PC-3 (cell line): ENCODE data around the gene SCN2B. TPM values are rescaled to one million over a fixed set of nuclear protein-coding genes. Genes with fewer than 3 reads are reported as not detected.

Experiments
- ATAC-seq: fragments of 200-7000 bp; cut with Tn5 transposase; 2 replicates; pipeline ENCODE4 v1.9.1; 2020; ENCODE audit warnings: mild to moderate bottlenecking, moderate library complexity
- BruUV-seq: library from RNA; stranded (reverse); fragments of 400-500 nt; replicated peaks from 2 replicates; lab custom pipeline; 2021; lab: Mats Ljungman, UMichigan
- CTCF ChIA-PET: fragments of 300-600 bp; sonication (Branson Sonifier 250); formaldehyde crosslinking; loops from one replicate; lab custom pipeline; 2022; ENCODE audit warnings: antibody characterized with exemption; lab: Charles Lee
- POLR2A ChIA-PET: fragments of 300-600 bp; sonication (Branson Sonifier 250); formaldehyde crosslinking; loops from one replicate; lab custom pipeline; 2022; ENCODE audit warnings: antibody characterized with exemption; ENCODE audit not compliant: unreplicated experiment; lab: Charles Lee
- DNase-seq: peaks from one replicate; pipeline ENCODE4 v3.0.0-alpha.2; 2015
- H2AFZ ChIP-seq: fragments of 300-600 bp; sonication (generic); 2 replicates; pipeline ENCODE4 v1.6.0; 2016; ENCODE audit warnings: antibody characterized with exemption, low read length
- H3F3A ChIP-seq: fragments of 300-600 bp; sonication (generic); one replicate; pipeline ENCODE4 v1.6.0; 2017; ENCODE audit warnings: antibody characterized with exemption, low read length, control low read depth, mild to moderate bottlenecking; ENCODE audit not compliant: unreplicated experiment
- H3K27ac ChIP-seq: fragments of 300-600 bp; sonication (generic); 2 replicates; pipeline ENCODE4 v1.5.1; 2016; ENCODE audit warnings: mild to moderate bottlenecking, low read length
- H3K27me3 ChIP-seq: fragments of 300-600 bp; sonication (generic); 2 replicates; pipeline ENCODE4 v1.6.1; 2016; ENCODE audit warnings: low read length, mixed read lengths
- H3K36me3 ChIP-seq: fragments of 300-600 bp; sonication (generic); 2 replicates; pipeline ENCODE4 v1.6.1; 2016; ENCODE audit warnings: low read depth, mixed run types, low read length, mixed read lengths
- H3K4me1 ChIP-seq: fragments of 300-600 bp; sonication (generic); 2 replicates; pipeline ENCODE4 v1.5.1; 2016; ENCODE audit warnings: low read length; ENCODE audit not compliant: insufficient read depth
- H3K4me2 ChIP-seq: fragments of 300-600 bp; sonication (generic); 2 replicates; pipeline ENCODE4 v1.6.0; 2016; ENCODE audit warnings: low read length
- H3K4me3 ChIP-seq: fragments of 300-600 bp; sonication (generic); 2 replicates; pipeline ENCODE4 v1.5.1; 2016; ENCODE audit warnings: mild to moderate bottlenecking, low read length, mixed read lengths
- H3K79me2 ChIP-seq: fragments of 300-600 bp; sonication (generic); 2 replicates; pipeline ENCODE4 v1.6.1; 2017; ENCODE audit warnings: low read length, mixed read lengths
- H3K9ac ChIP-seq: fragments of 300-600 bp; sonication (generic); 2 replicates; pipeline ENCODE4 v1.6.0; 2016; ENCODE audit warnings: mild to moderate bottlenecking, low read length
- H3K9me2 ChIP-seq: fragments of 300-600 bp; sonication (generic); replicated peaks from 2 replicates; pipeline ENCODE4 v1.6.1; 2016; ENCODE audit warnings: mixed run types, low read length, mixed read lengths
- H3K9me3 ChIP-seq: fragments of 300-600 bp; sonication (generic); 2 replicates; pipeline ENCODE4 v1.6.1; 2016; ENCODE audit warnings: low read length, mixed read lengths
- H4K20me1 ChIP-seq: fragments of 300-600 bp; sonication (generic); 2 replicates; pipeline ENCODE4 v1.6.1; 2016; ENCODE audit warnings: low read length, mixed read lengths
- CTCF ChIP-seq: fragments of 300-600 bp; sonication (generic); conservative IDR thresholded peaks from 2 replicates; pipeline ENCODE4 v1.5.1; 2017; ENCODE audit warnings: antibody characterized with exemption, low read depth, mild to moderate bottlenecking, low read length
- EZH2 ChIP-seq: fragments of 300-600 bp; sonication (generic); IDR thresholded peaks from one replicate; pipeline ENCODE4 v1.6.1; 2017; ENCODE audit warnings: antibody characterized with exemption, mild to moderate bottlenecking, low read length; ENCODE audit not compliant: unreplicated experiment
- EZH2phosphoT487 ChIP-seq: fragments of 300-600 bp; sonication (generic); IDR thresholded peaks from 2 replicates; pipeline ENCODE4 v1.6.1; 2018; ENCODE audit warnings: mild to moderate bottlenecking, antibody characterized with exemption, low read length, borderline replicate concordance
- intact Hi-C: fragments of 100-400 bp; cut with micrococcal nuclease; formaldehyde crosslinking; loops from 2 replicates; pipeline ENCODE4 v1.9.0; 2023
- total RNA-seq: library from RNA; depleted of rRNA; stranded (reverse); fragments of >200 nt; gene quantifications from 2 replicates; pipeline ENCODE4 v1.2.3, GENCODE V29; 2014

SCN2B gene
- total RNA-seq, 1 experiment from 2014 or later: not detected

- no peaks in the 10 kb centered on the region for H3K9me3 ChIP-seq
- TF ChIP-seq EZH2phosphoT487 (no peak), CTCF (no peak), EZH2 (no peak)
- H3K9me2 ChIP-seq: no peaks in the 10 kb centered on the region
- DNase-seq (no peak), ATAC-seq (no peak)
- no peaks in the 10 kb centered on the region for H4K20me1 ChIP-seq
- no peak overlapping the region for H2AFZ ChIP-seq
- no peak overlapping the region for H3K27ac ChIP-seq
- no peak overlapping the region for H3K9ac ChIP-seq
- CTCF ChIA-PET: no interaction called here
- intact Hi-C loops: no loop called here
- H3K4me1 ChIP-seq: no peaks in the 10 kb centered on the region
- no peaks in the 10 kb centered on the region for H3F3A ChIP-seq
- no TSS peak for BruUV-seq
- H3K4me3 ChIP-seq: no peak overlapping the region
- no peaks in the 10 kb centered on the region for H3K36me3 ChIP-seq
- POLR2A ChIA-PET: no interaction called here
- H3K4me2 ChIP-seq: no peak overlapping the region
- no peaks in the 10 kb centered on the region for H3K79me2 ChIP-seq
- H3K27me3 ChIP-seq: peaks cover 65% of the 10 kb centered on the region
These were observed 9.8 kb downstream of the SCN2B start for GRCh38 chr11:118166641-118167040.

- BruUV-seq: no TSS peak
- no peaks in the 10 kb centered on the region for H3K9me3 ChIP-seq
- no peak overlapping the region for H3K9ac ChIP-seq
- intact Hi-C loops: no loop called here
- H3F3A ChIP-seq: no peaks in the 10 kb centered on the region
- no peak overlapping the region for H3K27ac ChIP-seq
- peaks cover 75% of the 10 kb centered on the region for H3K27me3 ChIP-seq
- POLR2A ChIA-PET: no interaction called here
- ATAC-seq (no peak), DNase-seq (no peak)
- no peaks in the 10 kb centered on the region for H3K4me1 ChIP-seq
- no peak overlapping the region for H3K4me3 ChIP-seq
- no peaks in the 10 kb centered on the region for H3K36me3 ChIP-seq
- TF ChIP-seq EZH2: no peak
- no peak for TF ChIP-seq CTCF
- TF ChIP-seq EZH2phosphoT487: no peak
- CTCF ChIA-PET: no interaction called here
- H3K9me2 ChIP-seq: no peaks in the 10 kb centered on the region
- no peak overlapping the region for H3K4me2 ChIP-seq
- no peaks in the 10 kb centered on the region for H3K79me2 ChIP-seq
- H4K20me1 ChIP-seq: no peaks in the 10 kb centered on the region
- no peak overlapping the region for H2AFZ ChIP-seq
These were observed 11.6 kb downstream of the SCN2B start for GRCh38 chr11:118164885-118165284.

GRCh38 chr11:118163494-118163893, 12.9 kb downstream of the SCN2B start:
- H3F3A ChIP-seq: no peaks in the 10 kb centered on the region
- no peaks in the 10 kb centered on the region for H3K9me2 ChIP-seq
- H3K9me3 ChIP-seq: no peaks in the 10 kb centered on the region
- no peak overlapping the region for H2AFZ ChIP-seq
- H3K36me3 ChIP-seq: no peaks in the 10 kb centered on the region
- no peaks in the 10 kb centered on the region for H4K20me1 ChIP-seq
- peaks cover 75% of the 10 kb centered on the region for H3K27me3 ChIP-seq
- no peak for TF ChIP-seq EZH2phosphoT487
- TF ChIP-seq CTCF: no peak
- TF ChIP-seq EZH2: no peak
- H3K4me3 ChIP-seq: no peak overlapping the region
- no peak overlapping the region for H3K4me2 ChIP-seq
- no TSS peak for BruUV-seq
- ChIA-PET POLR2A (no interaction called here), CTCF (no interaction called here)
- DNase-seq (no peak), ATAC-seq (no peak)
- intact Hi-C loops: no loop called here
- no peaks in the 10 kb centered on the region for H3K79me2 ChIP-seq
- H3K4me1 ChIP-seq: no peaks in the 10 kb centered on the region
- H3K9ac ChIP-seq: no peak overlapping the region
- H3K27ac ChIP-seq: no peak overlapping the region
